OCI-LY7 (cell line): ENCODE measurements around the gene BUD13. TPM values are rescaled to one million over a fixed set of nuclear protein-coding genes. Genes with fewer than 3 reads are reported as not detected.

ENCODE experiments used
- BruUV-seq: library from RNA; stranded (reverse); fragments of 400-500 nt; replicated peaks from 2 replicates; lab custom pipeline; 2021; lab: Mats Ljungman, UMichigan
- CTCF ChIA-PET: fragments of 300-600 bp; sonication (Branson Sonifier 250); formaldehyde crosslinking; loops from one replicate; lab custom pipeline; 2022; ENCODE audit warnings: antibody characterized with exemption; ENCODE audit not compliant: unreplicated experiment; lab: Charles Lee
- POLR2A ChIA-PET: fragments of 300-600 bp; sonication (Branson Sonifier 250); formaldehyde crosslinking; loops from one replicate; lab custom pipeline; 2022; ENCODE audit warnings: antibody characterized with exemption; lab: Charles Lee
- DNase-seq: peaks from one replicate; pipeline ENCODE4 v3.0.0-alpha.2; 2015; ENCODE audit warnings: low spot score
- H2AFZ ChIP-seq: fragments of 200-600 bp; sonication (generic), shearing (Covaris generic); 2 replicates; pipeline ENCODE4 v1.6.1; 2014; ENCODE audit warnings: mild to moderate bottlenecking, antibody characterized with exemption, low read length, moderate library complexity
- H3K27ac ChIP-seq: fragments of 200-600 bp; sonication (generic); 2 replicates; pipeline ENCODE4 v1.5.1; 2014; ENCODE audit warnings: mixed run types, low read depth, mild to moderate bottlenecking, moderate library complexity, low read length, inconsistent platforms; ENCODE audit not compliant: poor library complexity, severe bottlenecking
- H3K36me3 ChIP-seq: fragments of 200-600 bp; sonication (generic); 2 replicates; pipeline ENCODE4 v1.6.1; 2014; ENCODE audit warnings: mild to moderate bottlenecking, antibody characterized with exemption, low read length, moderate library complexity, mixed read lengths; ENCODE audit not compliant: insufficient read depth
- H3K4me1 ChIP-seq: fragments of 200-600 bp; sonication (generic); 2 replicates; pipeline ENCODE4 v1.5.1; 2014; ENCODE audit warnings: mild to moderate bottlenecking, low read length; ENCODE audit not compliant: insufficient read depth, poor library complexity, severe bottlenecking
- H3K4me2 ChIP-seq: fragments of 200-600 bp; sonication (generic); 2 replicates; pipeline ENCODE4 v1.6.1; 2014; ENCODE audit warnings: mild to moderate bottlenecking, low read length
- H3K4me3 ChIP-seq: fragments of 200-600 bp; sonication (generic); 2 replicates; pipeline ENCODE4 v1.5.1; 2014; ENCODE audit warnings: mild to moderate bottlenecking, low read depth, low read length; ENCODE audit not compliant: poor library complexity, severe bottlenecking
- H3K79me2 ChIP-seq: fragments of 200-600 bp; sonication (generic); 2 replicates; pipeline ENCODE4 v1.6.1; 2016; ENCODE audit warnings: low read depth, mild to moderate bottlenecking, low read length, moderate library complexity, mixed read lengths; ENCODE audit not compliant: insufficient read depth
- H3K9me2 ChIP-seq: fragments of 200-600 bp; sonication (generic); 2 replicates; pipeline ENCODE4 v1.6.1; 2016; ENCODE audit warnings: mild to moderate bottlenecking, low read length, mixed read lengths; ENCODE audit not compliant: insufficient read depth
- H3K9me3 ChIP-seq: fragments of 200-600 bp; sonication (generic); 2 replicates; pipeline ENCODE4 v1.6.1; 2014; ENCODE audit warnings: mild to moderate bottlenecking, mixed run types, low read length, mixed read lengths
- H4K20me1 ChIP-seq: fragments of 200-600 bp; sonication (generic); 2 replicates; pipeline ENCODE4 v1.6.1; 2014; ENCODE audit warnings: mild to moderate bottlenecking, antibody characterized with exemption, low read length, moderate library complexity, mixed read lengths; ENCODE audit not compliant: insufficient read depth
- CTCF ChIP-seq: fragments of 200-600 bp; sonication (generic); conservative IDR thresholded peaks from 2 replicates; pipeline ENCODE4 v1.5.1; 2014; ENCODE audit warnings: mild to moderate bottlenecking, antibody characterized with exemption, low read length, moderate library complexity, mixed read lengths
- EZH2phosphoT487 ChIP-seq: fragments of 200-600 bp; sonication (generic); IDR thresholded peaks from 2 replicates; pipeline ENCODE4 v1.6.1; 2018; ENCODE audit warnings: low read depth, borderline replicate concordance, mild to moderate bottlenecking, mixed run types, antibody characterized with exemption, low read length, moderate library complexity, mixed read lengths
- intact Hi-C: fragments of 100-400 bp; cut with micrococcal nuclease; formaldehyde crosslinking; loops from one replicate; pipeline ENCODE4 v1.10.0; 2022; ENCODE audit not compliant: unreplicated experiment
- total RNA-seq, 2 experiments: library from RNA; depleted of rRNA in 1 of 2; stranded (reverse); fragments of >200 nt in 1 of 2; shearing (Covaris generic) in 1 of 2; gene quantifications; 2 replicates each; pipeline ENCODE4 v1.2.3, GENCODE V29; 2014 to 2022

BUD13 gene
- total RNA-seq, 2 experiments from 2014 or later: 28.6 to 30.3 TPM

GRCh38 chr11:116733043-116733755 lies 39.6 kb downstream of the BUD13 start:
- POLR2A ChIA-PET: interaction anchor here (1.3 kb wide), 1 partner anchor 10 kb away, joined by 3 read pairs; no protein-coding TSS in a partner anchor
- DNase-seq: no peak

GRCh38 chr11:116732271-116733042 lies 40.3 kb downstream of the BUD13 start:
- CTCF ChIA-PET: interaction anchor here (0.9 kb wide), 1 partner anchor 109 kb away, joined by 3 read pairs; no protein-coding TSS in a partner anchor
- Histone ChIP-seq H3K36me3 (no peaks in the 10 kb centered on the region), H4K20me1 (no peaks in the 10 kb centered on the region), H3K4me1 (no peaks in the 10 kb centered on the region), H3K9me3 (no peaks in the 10 kb centered on the region), H3K4me2 (no peak overlapping the region), H3K79me2 (no peaks in the 10 kb centered on the region), H2AFZ (no peak overlapping the region), H3K27ac (no peak overlapping the region), H3K4me3 (no peak overlapping the region), H3K9me2 (no peaks in the 10 kb centered on the region)
- TF ChIP-seq CTCF: peak; percentile 80
- TF ChIP-seq EZH2phosphoT487: no peak
- no TSS peak for BruUV-seq
- intact Hi-C loops: loop anchor here (1.0 kb wide), 2 partner anchors 104 to 374 kb away; no protein-coding TSS in a partner anchor
- POLR2A ChIA-PET: interaction anchor here (1.3 kb wide), 1 partner anchor 11 kb away, joined by 3 read pairs; no protein-coding TSS in a partner anchor
- DNase-seq: peak; percentile 73

More at GRCh38 chr11:116733043-116733755, 39.6 kb downstream of the BUD13 start:
- Histone ChIP-seq H3K79me2 (no peaks in the 10 kb centered on the region), H2AFZ (no peak overlapping the region), H3K9me3 (no peaks in the 10 kb centered on the region), H3K4me3 (no peak overlapping the region), H3K4me1 (no peaks in the 10 kb centered on the region), H4K20me1 (no peaks in the 10 kb centered on the region), H3K27ac (no peak overlapping the region), H3K9me2 (no peaks in the 10 kb centered on the region), H3K4me2 (no peak overlapping the region), H3K36me3 (no peaks in the 10 kb centered on the region)
- CTCF ChIA-PET: no interaction called here
- intact Hi-C loops: no loop called here
- no TSS peak for BruUV-seq
- TF ChIP-seq CTCF: peak; percentile 41; the same call in 1 of the 2 replicates
- no peak for TF ChIP-seq EZH2phosphoT487
